EH (cell line): ENCODE data around the gene AGAP3.

Experiments used
- DNase-seq: peaks from one replicate; pipeline ENCODE4 v3.0.0-alpha.2; 2015; ENCODE audit warnings: low read depth

The AGAP3 gene

GRCh38 chr7:151167197-151167961, 81.1 kb downstream of the AGAP3 start, which contains the start of gene GBX1:
TSS of gene GBX1 (minus strand) at chr7:151167694. CDS start at chr7:151167548, 146 bp downstream.
- DNase-seq, result no peak

DNA sequence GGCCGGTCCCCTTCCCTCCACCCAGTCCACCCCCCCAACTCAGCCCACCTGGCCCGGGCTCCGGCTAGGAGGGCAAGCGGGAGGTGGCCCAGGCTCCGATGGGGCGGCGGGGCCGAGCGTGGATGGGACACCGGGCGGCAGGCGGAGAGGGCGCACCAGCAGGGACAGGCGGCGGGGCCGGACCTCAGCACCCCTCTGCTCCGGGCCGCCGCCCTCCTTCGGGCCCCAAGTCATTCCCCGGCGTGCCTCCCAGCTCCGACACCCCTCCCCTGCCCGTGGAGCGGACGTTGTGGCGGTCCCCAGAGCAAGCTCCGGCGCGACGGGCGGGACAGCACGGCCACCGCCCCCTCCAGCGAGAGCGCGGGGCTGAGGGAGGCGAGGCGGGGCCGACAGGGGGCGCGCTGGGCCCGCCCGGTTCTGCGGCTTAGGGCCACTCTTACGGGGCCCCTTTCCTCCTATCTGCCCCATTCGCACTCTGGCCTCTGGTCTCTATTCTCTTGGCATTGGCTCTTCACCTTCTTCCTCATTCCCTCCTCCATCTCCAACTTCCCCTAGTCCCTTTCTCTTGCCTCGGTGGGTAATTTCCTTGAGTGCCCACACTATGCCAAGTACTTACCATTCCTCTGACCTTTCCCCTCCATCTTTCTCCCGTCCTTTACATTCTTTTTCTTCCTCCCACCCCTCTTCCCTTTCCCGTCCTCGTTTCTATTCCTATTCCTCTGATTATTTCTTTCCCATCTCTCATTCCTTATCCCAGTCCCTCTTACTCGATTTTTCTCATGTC, 81.9 kb downstream of the AGAP3 start:
- no peak for DNase-seq

- DNase-seq, result no peak
Observed at GRCh38 chr7:151168787-151169162, 82.5 kb downstream of the AGAP3 start.

DNA sequence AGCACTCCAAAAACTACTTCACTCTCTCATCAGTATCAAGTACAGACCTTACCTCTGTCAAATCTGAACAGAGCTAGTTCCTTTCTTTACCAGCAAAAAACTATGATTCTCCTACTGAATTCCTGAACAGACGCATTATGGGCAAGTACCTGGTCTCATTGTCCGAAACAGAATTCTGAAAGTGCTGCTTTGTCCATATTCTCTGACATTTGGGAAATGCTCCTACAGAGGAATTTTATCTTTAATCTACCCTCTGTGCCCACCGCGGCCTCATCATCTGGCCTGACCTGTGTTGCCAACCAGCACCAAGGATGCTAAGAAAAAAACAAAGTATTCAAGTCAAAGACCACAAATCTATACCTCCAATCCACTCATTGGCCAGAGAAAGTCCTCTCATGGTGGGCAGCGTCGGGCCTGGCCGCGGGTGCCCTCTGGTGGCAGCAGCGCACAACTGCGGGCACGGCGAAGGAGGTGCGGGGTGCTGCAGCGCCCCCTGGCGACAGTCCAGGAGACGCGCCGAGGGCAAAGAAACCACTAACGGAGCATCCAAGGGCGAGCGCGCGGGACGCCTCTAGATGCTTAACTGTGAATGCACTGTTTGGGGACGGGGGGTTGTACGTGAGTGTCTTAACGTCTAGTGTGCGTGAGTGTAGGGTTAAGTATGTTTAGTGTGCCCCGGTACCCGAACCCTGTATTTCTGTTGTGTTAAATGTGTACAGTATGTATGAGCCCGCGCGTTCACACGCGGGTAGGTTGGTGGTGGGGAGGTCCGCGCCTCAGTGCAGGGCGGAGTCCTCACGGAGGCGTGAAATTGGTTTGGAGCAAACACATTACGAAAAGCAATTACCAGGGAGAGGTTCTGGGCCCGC, 86.2 kb downstream of the AGAP3 start:
- peak; percentile 69 for DNase-seq

DNA sequence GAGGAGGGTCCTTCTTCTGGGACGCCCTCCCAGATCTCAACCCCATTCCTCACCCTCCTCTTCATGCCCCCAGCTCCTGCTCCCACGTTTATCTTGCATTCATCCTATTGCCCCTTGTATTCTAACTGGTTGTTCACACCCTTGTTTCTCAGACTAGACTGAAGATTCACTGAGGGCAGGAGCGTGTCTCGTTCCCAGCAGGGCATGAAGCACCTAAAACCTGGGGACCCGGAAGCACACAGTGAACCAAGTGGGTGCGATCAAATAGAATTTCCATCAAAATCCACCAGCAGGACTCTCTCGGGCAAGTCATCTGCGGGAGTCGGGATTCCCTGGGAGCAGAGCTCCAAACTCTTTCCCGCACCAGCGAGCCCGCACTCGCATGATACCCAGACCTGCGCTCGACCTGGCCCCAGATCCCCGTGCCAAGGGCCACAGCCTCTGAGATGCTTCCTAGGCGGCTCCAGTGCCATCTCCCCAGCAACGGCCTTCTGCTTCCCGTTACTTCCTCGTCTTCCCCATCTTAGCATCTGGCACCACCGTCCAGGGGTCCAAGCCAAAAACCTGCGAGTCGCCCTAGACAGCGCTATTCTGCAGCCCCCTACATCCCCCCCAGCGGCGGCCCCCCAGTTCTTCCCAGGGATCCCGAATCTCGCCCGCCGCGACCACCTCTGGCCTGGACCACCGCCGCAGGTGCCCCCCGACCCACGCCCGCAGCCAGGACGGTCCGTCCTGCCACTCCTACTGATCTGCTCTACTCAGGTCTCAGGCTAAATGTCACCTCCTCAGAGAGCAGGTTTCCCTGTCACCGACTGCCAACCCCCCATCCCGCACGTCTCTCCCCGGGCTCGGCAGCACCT, 87.3 kb downstream of the AGAP3 start:
- DNase-seq, result no peak

DNA sequence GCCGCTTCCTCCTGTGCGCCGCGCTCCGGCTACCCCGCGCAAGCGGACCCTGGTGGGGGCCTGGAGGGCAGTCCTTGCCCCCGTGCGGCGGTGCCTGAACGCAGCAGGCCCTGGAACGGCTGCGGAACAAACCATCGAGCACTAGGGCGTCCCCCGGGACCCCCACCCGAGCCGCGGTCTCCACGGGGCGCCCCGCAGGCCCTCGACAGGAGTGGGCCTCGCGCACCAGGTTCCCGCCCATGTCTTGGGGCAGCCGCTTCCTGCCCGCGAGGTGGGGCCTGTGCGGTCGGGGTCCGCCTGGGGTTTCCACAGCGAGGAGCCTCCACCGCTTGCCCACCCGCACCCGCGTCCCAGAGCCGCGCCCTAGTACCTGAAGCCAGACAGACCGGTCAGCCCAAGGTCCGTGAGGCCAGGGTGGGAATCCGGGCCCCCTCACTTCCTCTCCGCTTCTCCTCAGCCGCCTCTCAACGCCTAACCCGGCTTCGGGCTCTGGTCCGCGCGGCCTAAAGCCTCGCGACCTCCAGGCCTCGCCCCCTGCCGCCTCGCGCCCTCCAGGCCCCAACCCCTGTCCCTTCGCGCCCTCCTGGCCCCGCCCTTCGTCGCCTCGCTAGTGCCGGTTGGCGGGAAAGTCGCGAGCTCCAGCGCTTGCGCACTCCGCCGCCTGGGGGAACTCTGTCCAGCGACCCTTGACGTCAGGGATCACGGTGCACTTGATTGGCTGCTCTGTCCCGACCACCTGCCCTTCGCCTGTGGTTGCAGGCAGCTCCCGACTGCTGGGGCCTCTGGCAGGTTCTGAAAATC, 88.2 kb downstream of the AGAP3 start:
- DNase-seq, result no peak

DNA sequence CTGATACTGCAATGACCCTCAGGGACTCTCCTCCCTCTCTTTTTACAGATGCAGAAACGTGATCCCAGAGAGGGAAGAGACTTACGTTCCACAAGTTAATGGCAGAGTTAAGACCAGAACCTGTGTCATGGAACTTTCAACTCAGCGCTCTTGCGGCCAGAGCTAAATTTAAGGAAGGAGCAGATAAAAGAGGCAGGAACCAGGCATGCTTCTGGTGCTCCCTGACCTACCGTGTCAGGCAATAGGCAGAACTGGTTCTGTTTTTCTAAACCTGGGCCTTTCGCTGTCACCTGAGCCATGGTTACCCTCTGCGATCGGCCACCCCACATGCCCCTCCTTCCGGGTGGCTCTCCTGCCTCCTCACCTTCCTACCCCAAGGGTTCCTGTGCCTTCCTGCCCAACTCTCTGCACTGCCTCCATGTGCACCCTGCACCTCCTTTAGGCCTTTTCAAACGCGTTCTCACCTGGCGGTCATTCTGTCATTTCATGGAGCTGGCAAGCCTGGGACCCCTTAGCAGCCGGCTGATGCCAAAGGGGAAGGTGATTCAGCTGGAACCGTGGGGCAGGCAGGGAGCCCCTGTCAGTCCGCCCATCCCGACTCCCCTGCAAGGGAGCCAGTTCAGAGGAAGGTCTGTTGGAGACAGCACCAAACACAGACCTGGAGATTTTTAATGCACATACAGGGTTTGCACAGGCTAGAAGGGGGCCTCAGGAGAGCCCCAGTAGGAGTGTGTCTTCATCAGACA, 88.9 kb downstream of the AGAP3 start:
- DNase-seq, result no peak

DNA sequence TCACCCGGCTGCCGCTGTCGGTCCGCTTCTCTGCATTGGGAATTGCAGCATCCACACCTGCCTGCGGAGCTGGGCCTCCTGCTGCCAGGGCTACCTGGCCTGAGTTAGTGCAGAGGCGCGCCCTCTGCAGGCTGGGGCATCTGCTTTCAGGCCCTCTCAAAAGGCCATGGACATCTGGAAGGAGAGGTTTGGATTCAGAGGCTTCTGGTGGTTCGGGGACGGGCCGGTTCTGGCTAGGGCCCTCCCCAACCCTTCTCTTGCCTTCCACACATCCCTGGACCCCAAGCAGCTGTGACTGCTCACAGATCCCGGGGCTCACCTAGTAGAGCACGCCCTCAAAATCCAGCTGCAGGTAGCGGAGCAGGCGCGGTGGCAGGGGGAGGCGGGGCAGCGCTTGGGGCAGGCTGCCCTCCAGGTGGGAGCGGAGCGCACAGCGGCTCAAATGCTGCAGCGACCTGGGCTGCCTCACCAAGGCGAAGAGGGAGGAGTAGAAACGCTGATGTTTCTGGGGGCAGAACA, 89.6 kb downstream of the AGAP3 start:
- DNase-seq, result no peak

DNA sequence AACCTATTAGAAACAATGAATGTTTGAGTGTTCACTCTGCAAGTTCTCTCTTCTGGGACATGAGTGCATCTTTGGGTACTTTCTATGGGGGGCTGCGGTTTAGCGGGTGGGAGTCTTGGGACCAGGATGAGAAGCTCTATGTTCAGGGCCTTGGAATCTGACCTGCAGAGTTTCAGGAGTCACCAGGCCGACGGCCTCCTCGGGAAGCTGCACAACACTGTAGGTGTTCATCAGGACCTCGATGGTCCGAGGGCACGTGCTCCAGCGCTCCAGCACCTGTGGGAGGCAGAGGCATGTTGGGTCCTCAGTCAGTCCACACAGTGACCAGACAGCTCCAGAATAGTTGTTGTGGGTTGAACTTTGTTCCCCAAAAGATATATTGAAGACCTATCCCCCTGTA, 90.1 kb downstream of the AGAP3 start:
- no peak for DNase-seq

DNA sequence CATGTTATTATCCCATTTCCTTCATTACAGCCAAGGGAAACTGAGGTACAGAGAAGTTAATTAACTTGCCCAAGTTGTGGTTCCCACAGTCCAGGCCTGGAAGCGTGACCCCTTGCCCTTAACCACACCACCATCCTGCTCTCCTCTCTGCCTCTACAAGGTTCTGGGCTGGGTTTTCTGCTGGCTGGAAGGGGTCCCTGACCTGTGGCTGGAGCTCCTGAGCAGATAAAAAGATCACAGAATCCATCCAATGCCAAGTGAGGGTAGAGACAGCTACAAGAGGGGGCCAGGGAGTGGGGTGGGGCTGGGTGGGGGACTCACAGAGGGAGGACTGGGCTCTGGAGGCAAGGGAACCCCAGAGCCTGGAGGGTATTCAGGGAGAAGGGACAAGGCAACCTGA, 91.0 kb downstream of the AGAP3 start:
- no peak for DNase-seq

DNA sequence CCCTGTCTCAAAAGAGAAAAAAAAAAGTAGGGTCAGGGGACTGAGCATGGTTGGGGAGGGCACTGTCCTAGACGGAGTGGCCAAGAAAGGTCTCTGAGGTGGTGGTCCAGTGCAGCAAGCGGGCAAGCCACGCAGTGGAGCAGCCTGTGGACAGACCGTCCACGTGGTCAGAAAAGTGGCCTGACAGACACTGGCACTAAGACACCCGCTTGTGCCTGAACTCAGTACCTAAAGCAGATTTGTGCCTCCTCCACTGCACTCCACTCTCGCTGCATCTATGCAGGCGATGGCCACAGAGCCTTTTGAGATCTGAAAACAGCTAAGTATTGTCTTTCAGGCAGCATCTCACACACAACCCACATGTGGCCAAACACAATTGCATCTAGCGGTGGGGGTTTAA, 92.0 kb downstream of the AGAP3 start:
- DNase-seq, result no peak

GRCh38 chr7:151178831-151179230, 92.6 kb downstream of the AGAP3 start:
- no peak for DNase-seq

DNA sequence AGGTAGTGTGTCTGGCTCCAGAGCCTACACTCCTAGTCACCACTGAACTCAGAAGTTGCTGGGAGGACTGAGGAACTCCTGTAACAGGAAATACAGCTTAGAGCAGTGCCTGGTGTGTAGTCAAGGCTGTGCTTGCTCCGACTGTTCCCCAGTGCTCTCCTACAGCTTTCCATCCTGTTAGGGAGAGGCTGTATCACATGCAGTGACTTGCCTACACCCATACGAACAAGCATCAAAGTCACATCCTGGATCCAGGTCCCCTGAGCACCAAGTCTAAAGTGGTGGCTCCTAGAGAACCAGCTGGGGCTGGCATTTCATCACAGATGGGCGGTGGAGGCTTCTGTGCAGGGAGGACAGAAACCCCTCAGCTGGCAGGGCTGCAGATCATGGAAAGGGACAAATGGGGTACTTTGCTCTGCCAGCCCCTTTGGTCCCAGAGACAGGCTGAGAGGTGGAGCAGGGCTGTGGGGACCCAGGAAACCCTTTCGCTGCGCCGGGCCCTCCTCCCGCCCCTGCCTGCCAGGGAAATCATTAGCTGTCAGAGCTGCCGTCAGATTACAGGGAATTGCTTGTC, 93.1 kb downstream of the AGAP3 start:
- no peak for DNase-seq

DNA sequence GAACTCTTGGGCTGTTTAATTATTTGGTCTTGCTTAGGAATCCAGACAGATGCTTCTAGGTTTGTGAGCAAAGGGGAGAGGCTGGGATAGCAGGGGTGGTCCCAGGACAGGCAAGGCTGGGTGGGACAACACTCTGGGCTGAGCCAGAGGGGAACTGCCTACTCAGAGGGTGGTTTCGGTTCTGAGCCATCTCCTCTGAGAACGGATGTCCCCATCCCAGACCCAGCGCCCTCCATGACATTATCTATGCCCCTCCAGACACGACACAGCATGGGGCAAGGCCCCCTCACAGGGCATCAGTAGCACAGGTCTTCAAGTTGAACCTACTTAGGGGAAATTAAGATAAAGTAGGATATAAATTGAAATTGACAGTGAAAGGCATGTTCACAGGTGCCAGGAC, 93.7 kb downstream of the AGAP3 start:
- no peak for DNase-seq

GRCh38 chr7:151181011-151181431, 94.7 kb downstream of the AGAP3 start:
- no peak for DNase-seq

DNA sequence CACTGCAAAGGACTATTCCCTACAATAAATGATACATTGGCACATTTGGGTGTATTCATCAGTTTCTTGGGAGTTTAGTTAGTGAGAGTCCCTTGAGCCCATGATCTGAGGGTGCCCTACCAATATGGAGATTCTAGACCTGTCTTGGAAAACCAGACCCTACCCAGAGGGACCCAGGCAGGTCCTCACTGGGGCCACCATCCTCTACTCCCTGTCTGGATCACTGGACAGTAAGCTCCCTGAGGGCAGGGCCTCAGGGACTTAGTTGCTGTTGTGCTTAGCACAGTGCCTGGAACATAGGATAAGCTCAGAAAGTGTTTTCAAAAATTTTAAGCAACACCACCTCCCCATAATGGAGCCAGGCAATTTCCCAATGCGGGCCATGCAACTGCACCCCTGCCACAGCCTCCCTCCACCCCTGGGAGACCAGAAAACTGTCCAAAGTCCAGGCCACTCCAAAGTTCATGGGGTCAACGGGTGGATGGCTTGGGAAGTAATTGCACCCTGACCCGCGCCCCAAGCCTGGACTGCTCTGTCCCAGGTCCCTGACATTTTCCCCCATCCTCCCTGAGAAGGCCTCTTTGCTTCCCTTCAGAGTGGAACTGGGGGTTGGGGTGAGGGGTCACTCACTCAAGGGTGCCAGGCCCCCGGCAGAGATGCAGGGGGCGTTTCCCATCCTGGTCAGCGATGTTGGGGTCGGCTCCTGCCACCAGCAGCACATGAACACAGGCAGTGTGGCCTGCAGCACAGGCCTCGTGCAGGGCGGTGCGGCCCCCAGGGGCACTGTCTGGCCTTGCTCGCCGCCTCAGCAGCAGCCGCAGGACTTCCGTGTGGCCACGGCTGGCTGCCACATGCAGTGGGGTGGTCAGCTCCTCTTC, 99.7 kb downstream of the AGAP3 start:
- no peak for DNase-seq

GRCh38 chr7:151186640-151187408, 100.5 kb downstream of the AGAP3 start, which contains the start of gene ASB10:
TSS of gene ASB10 (minus strand) at chr7:151187250. CDS start at chr7:151187130, 120 bp downstream.
- no peak for DNase-seq
